Neural crest cell (in vitro differentiated cells): ENCODE measurements around the gene AMPD2. TPM values are rescaled to one million over a fixed set of nuclear protein-coding genes. Genes with fewer than 3 reads are reported as not detected.

Experiments used
- DNase-seq: peaks from one replicate; pipeline ENCODE4 v3.0.0; 2021; ENCODE audit warnings: low read depth, mixed read lengths, low spot score
- H3K27ac Mint-ChIP-seq: one replicate; pipeline ENCODE4 v1.8.0; 2021; ENCODE audit warnings: mild to moderate bottlenecking, mixed read lengths; ENCODE audit not compliant: unreplicated experiment
- H3K27me3 Mint-ChIP-seq: 2 replicates; pipeline ENCODE4 v1.8.0; 2021; ENCODE audit warnings: low read depth, mild to moderate bottlenecking, mixed read lengths
- H3K36me3 Mint-ChIP-seq: 2 replicates; pipeline ENCODE4 v1.8.0; 2021; ENCODE audit warnings: low read depth, mild to moderate bottlenecking, mixed read lengths
- H3K4me1 Mint-ChIP-seq: 2 replicates; pipeline ENCODE4 v1.8.0; 2021; ENCODE audit warnings: mixed read lengths
- H3K4me3 Mint-ChIP-seq: one replicate; pipeline ENCODE4 v1.8.0; 2021; ENCODE audit warnings: mild to moderate bottlenecking, mixed read lengths
- H3K9me3 Mint-ChIP-seq: 2 replicates; pipeline ENCODE4 v1.8.0; 2021; ENCODE audit warnings: mixed read lengths
- total RNA-seq: library from RNA; stranded (reverse); gene quantifications from 2 replicates; pipeline ENCODE4 v1.2.1, GENCODE V29; 2021
- TF ChIP-seq, protein P1 (sequence below): fragments of 200-600 bp; sonication (generic); conservative IDR thresholded peaks from 2 replicates; pipeline ENCODE4 v1.5.0; 2021; ENCODE audit warnings: antibody characterized with exemption, mild to moderate bottlenecking

The AMPD2 gene
- total RNA-seq, 1 donor from 2014 or later, result 105 TPM

DNA sequence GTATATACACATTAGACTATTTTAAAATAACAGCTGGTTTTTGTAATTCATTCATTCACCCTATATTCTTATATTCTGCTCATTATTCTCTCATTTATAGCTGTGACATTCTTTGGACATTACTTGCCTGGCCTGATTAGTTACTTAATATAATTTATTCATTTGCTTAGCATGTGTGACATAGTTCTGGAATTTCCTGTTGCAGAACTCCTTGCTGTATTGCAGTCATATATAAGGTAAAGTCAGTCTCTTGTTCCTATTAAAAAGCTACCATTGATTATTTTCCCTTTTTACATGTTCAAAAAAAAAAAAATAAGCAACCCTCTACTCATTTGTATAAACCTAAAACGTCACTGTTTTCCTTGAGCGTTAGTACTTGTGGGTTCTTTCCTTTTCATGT lies 24.1 kb upstream of the AMPD2 start:
- no peak for DNase-seq
- H3K4me1 Mint-ChIP-seq, result no peaks in the 10 kb centered on the region
- H3K9me3 Mint-ChIP-seq, result no peaks in the 10 kb centered on the region
- H3K27ac Mint-ChIP-seq, result no peak overlapping the region
- no peak overlapping the region for H3K4me3 Mint-ChIP-seq
- H3K36me3 Mint-ChIP-seq, result peaks cover 9% of the 10 kb centered on the region
- TF ChIP-seq, protein P1, sequence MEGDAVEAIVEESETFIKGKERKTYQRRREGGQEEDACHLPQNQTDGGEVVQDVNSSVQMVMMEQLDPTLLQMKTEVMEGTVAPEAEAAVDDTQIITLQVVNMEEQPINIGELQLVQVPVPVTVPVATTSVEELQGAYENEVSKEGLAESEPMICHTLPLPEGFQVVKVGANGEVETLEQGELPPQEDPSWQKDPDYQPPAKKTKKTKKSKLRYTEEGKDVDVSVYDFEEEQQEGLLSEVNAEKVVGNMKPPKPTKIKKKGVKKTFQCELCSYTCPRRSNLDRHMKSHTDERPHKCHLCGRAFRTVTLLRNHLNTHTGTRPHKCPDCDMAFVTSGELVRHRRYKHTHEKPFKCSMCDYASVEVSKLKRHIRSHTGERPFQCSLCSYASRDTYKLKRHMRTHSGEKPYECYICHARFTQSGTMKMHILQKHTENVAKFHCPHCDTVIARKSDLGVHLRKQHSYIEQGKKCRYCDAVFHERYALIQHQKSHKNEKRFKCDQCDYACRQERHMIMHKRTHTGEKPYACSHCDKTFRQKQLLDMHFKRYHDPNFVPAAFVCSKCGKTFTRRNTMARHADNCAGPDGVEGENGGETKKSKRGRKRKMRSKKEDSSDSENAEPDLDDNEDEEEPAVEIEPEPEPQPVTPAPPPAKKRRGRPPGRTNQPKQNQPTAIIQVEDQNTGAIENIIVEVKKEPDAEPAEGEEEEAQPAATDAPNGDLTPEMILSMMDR, result no peak
- no peaks in the 10 kb centered on the region for H3K27me3 Mint-ChIP-seq

DNA sequence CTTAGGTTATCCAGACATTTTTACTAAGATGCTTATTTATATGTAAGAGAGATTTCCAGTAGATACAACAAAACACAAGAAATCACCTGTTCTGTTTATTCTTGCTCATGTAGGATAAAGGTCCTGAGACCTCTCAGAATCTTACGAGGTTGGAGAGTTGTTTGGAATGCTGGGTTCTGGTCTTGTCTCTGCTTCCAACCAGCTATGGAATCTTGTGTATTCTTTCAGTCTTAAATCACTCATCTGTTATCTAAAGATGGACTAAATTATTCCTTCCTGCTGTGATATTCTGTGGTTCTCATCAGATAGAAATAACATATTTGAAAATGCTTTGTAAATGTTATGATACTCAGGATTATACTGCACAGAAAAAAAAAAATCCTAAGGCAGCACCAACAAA lies 21.5 kb upstream of the AMPD2 start:
- no peaks in the 10 kb centered on the region for H3K27me3 Mint-ChIP-seq
- H3K4me3 Mint-ChIP-seq, result no peak overlapping the region
- no peaks in the 10 kb centered on the region for H3K4me1 Mint-ChIP-seq
- H3K27ac Mint-ChIP-seq, result no peak overlapping the region
- H3K9me3 Mint-ChIP-seq, result no peaks in the 10 kb centered on the region
- TF ChIP-seq, protein P1, result no peak
- DNase-seq, result no peak
- H3K36me3 Mint-ChIP-seq, result peaks cover 9% of the 10 kb centered on the region

DNA sequence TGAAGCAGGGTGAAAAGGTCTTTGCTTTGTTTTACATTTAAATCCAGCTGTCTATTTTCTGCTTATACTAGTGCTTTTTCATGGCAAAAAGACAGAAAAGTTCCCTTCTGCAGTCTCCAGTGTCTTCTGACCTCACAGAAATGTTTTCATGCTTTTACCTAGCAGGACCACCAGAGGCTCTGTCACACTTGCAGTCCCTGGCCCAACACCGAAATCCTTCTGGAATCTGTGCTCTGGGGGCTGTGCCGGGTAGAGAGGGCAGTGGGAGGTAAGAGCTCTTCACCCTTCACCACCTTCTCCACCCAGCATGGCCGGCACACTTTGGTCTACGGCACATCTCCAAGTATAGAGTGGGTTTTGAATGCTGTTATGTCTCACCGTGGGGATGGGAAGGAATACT lies 21.0 kb upstream of the AMPD2 start:
- Mint-ChIP-seq H3K36me3 (peaks cover 10% of the 10 kb centered on the region), H3K4me3 (no peak overlapping the region), H3K27ac (no peak overlapping the region), H3K4me1 (no peaks in the 10 kb centered on the region), H3K27me3 (no peaks in the 10 kb centered on the region), H3K9me3 (no peaks in the 10 kb centered on the region)
- TF ChIP-seq, protein P1, result peak; percentile 37
- DNase-seq, result no peak

DNA sequence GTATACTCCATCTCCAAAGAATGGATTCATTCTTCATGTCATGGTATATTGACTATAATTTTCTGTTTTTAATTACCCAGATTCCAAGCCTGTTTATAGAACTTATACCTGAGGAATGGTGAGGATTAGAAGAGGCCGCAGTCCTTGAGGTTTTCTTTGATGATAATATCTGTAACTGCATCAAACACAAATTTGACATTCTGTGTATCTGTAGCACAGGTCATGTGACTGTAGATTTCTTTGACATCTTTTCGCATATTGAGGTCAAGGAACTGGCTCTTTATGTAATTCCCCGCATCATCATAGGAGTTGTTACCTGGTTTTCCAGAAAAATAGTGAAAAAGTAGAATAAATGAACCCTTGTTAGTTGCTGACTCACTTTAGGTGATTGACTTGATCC lies 16.4 kb upstream of the AMPD2 start:
- TF ChIP-seq, protein P1, result no peak
- Mint-ChIP-seq H3K4me3 (no peak overlapping the region), H3K36me3 (peaks cover 7% of the 10 kb centered on the region), H3K4me1 (no peaks in the 10 kb centered on the region), H3K9me3 (no peaks in the 10 kb centered on the region), H3K27me3 (no peaks in the 10 kb centered on the region), H3K27ac (no peak overlapping the region)
- DNase-seq, result no peak

DNA sequence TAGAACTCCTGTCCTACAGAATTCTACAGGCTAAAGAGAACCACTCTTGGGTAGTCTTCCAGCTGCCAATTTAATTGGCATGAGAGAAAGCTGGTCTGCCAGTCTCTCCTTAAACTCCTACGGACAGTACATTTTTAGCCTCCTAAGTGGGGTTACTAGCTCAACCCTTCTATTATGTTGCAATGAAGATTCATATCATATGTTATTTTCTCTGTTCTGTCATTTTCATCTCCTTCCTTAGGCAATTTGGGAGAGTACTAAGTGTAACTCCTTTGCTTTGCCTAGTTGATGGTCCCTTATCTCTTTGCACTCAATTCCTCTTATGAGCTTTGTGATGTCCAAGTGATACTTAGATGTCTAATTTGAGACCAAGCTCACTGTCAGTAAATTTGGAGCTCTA lies 14.3 kb upstream of the AMPD2 start:
- Mint-ChIP-seq H3K4me1 (no peaks in the 10 kb centered on the region), H3K27me3 (no peaks in the 10 kb centered on the region), H3K9me3 (no peaks in the 10 kb centered on the region), H3K36me3 (peaks cover 2% of the 10 kb centered on the region), H3K27ac (no peak overlapping the region), H3K4me3 (no peak overlapping the region)
- TF ChIP-seq, protein P1, result no peak
- no peak for DNase-seq

DNA sequence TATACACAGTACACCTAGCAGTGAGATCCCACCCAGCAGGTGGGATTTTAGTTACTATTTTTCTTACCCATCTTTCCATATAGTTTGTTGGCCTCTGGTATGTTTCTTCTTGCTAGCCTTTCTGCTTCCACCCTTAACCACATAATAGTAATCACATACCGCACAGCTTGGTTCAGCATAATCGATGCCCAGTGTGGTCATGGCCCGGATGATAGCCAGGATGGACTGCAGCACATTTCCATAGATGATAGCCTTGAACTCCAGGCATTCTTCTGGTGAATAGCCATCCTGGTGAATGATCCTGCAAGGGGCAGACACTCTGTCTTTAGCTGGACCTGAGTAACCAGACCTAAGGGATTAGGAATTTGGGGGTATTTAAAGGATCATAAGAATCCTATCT lies 9.8 kb upstream of the AMPD2 start:
- no peak for DNase-seq
- H3K27ac Mint-ChIP-seq, result no peak overlapping the region
- no peaks in the 10 kb centered on the region for H3K9me3 Mint-ChIP-seq
- H3K4me3 Mint-ChIP-seq, result no peak overlapping the region
- H3K4me1 Mint-ChIP-seq, result no peaks in the 10 kb centered on the region
- no peaks in the 10 kb centered on the region for H3K27me3 Mint-ChIP-seq
- TF ChIP-seq, protein P1, result no peak
- H3K36me3 Mint-ChIP-seq, result no peaks in the 10 kb centered on the region
